Stimulated activated CD4-positive, alpha-beta T cell treated with anti-CD3 and anti-CD28 coated beads, Interleukin-4, amount 100 ng/mL, for 48 hours (primary cell): ENCODE data around the gene SLC9A5.

ENCODE experiments used
- DNase-seq, 2 donors: peaks; one replicate each; pipeline ENCODE4 v3.0.0-alpha.2; 2020; ENCODE audit warnings: low read depth in 2 of 2

SLC9A5 gene

GRCh38 chr16:67310561-67310960 lies 61.8 kb downstream of the SLC9A5 start:
- DNase-seq, result no peak

- peak; percentile 77 to 85 for DNase-seq
Measured at GRCh38 chr16:67311607-67312488, 63.1 kb downstream of the SLC9A5 start.

GRCh38 chr16:67312719-67313118 lies 63.9 kb downstream of the SLC9A5 start:
- no peak for DNase-seq

- no peak for DNase-seq
Measured at GRCh38 chr16:67317853-67318252, 69.1 kb downstream of the SLC9A5 start.
